GM19468 (cell line): ENCODE results near the gene CMPK1.
"Not testable (repeated sequence)": the region's sequence is repeated elsewhere in the genome, so short reads cannot be mapped to it uniquely, and the experiment has no call there.

Experiments used
- ATAC-seq: cut with Tn5 transposase; IDR thresholded peaks from one replicate; pipeline ENCODE4 v1.9.1; 2021; ENCODE audit warnings: mild to moderate bottlenecking, moderate library complexity, moderate number of reproducible peaks; ENCODE audit not compliant: unreplicated experiment; ENCODE audit errors: extremely low read depth

CMPK1 gene

DNA sequence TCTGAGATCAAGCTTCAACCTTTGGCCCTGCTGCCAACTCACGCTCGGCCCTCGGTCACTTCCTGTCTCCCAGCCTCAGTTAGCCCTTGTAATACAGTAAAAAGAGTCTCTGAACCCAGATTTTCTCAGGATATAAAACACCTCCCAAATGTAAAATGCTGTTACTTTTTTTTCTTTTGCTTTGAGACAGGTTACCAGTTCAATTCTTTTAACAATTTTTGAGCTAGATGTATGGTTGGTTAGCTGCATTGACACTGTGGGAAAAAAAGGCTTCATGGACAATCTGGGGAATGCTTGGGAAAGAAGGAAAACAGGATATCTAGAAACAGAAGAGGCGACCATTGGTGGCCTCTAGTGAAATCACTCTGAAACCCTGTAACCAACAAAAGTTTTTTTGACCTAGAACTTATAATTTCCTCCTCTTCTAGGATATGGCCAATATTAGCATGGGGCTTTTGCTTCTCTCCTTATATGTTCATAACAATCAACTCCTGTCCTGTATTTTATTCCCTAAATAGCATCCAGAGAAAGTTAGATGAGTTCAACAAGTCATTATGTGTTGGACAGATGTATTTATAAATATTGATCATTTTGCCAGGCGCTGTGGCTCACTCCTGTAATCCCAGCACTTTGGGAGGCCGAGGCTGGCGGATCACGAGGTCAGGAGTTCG lies 1.3 kb downstream of the CMPK1 start:
- ATAC-seq, result no peak

DNA sequence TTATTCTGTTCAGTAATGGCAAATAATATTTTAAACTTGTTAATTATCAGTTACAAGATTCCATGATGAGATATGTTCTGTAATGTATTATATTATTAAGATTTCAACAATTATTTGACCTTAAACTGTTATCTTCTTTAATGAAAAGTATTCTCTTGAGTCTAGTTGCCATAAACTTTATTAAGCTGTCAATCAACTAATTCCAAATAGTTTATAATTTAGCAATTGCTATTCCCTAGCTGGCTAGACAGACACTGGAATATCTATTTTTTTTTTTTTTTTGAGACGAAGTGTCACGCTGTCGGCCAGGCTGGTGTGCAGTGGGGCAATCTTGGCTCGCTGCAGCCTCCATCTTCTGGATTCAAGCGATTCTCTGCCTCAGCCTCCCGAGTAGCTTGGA lies 3.8 kb downstream of the CMPK1 start:
- ATAC-seq, result no peak

DNA sequence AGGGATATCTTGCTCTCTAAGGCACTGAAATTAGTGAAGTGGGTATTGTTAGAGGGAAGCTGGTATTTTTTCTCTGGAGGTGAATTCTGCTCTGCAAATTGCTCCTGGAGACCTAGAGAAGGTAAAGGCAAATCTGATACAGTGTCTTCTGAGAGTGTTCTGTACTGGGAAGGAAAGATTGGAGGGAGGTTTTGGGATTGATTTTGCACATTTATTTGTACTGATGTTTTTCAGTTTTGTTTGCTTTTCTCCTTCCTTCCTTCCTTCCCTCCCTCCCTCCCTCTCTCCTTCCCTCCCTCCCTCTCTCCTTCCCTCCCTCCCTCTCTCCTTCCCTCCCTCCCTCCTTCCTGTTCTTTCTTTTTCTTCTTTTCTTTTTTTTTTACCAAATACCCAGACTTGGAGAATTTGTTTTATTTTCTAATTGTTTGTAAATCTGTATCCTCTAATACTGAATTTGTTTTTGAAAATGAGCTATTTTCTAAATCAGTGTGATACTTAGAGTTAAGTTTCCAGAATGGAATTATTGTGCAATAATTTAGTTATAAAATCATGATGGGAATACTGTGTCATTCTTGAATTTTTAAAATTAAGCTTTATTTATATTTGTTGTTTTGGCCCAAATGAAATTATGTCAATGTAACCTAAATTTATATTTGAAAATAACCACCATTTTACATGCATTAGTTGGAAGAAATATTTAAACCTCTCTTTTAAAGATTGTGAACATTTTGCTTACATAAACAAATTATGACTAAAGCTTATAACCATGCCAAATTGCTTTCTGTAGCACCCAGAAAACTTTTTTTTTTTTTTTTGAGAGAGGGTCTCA lies 4.9 kb downstream of the CMPK1 start:
- no peak for ATAC-seq

DNA sequence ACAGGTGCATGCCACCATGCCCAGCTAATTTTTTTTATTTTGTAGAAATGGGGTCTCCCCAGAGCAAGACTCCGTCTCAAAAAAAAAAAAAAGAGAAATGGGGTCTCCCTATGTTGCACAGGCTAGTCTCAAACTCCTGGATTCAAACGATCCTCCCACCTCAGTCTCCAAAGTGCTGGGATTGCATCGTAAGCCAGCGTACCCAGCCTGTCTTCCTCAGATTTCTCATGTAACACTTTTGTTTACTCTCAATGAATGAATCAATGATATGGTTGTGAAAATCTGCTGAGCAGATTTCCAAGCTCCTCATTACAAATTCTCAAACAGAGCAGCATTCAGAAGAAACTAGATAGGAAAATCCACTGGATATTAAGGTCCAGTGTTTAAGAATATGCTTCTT lies 6.6 kb downstream of the CMPK1 start:
- no peak for ATAC-seq

GRCh38 chr1:47346979-47347378 lies 13.4 kb downstream of the CMPK1 start:
- ATAC-seq, result not testable (repeated sequence)

DNA sequence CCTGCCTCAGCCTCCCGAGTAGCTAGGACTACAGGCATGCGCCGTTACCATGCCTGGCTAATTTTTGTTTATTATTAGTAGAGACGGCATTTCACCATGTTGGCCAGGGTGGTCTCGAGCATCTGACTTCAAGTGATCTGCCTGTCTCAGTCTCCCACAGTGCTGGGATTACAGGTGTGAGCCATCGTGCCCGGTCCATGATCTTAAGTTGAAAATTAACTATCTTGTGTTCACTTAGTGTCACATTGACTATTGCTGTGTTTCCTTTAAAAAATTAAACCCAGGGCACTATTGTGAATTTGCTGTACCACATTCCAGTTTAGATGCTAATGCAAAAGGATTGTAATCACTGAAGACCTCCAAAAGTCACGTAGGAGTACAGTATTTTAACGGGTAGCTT lies 14.1 kb downstream of the CMPK1 start:
- ATAC-seq, result no peak

DNA sequence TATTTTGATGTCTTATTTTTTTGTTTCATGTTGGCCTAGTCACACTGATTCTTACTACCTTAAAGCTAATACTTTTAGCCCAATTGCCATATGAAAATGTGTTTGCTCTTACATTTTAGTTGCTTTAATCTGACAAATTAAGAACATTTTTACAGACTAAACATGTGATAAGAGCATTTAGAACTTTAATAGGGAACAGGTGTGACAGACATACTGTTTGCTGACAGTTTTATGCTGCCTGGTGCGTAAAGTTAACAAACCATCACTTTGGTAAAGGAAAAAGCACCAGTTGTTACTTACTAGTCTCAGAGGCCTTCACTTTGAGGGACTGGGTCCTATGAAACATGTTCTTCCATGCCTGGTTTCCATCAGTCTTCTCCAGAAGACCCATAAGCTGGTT lies 14.7 kb downstream of the CMPK1 start:
- ATAC-seq, result no peak

- no peak for ATAC-seq
Measured at GRCh38 chr1:47351305-47351704, 17.7 kb downstream of the CMPK1 start.

DNA sequence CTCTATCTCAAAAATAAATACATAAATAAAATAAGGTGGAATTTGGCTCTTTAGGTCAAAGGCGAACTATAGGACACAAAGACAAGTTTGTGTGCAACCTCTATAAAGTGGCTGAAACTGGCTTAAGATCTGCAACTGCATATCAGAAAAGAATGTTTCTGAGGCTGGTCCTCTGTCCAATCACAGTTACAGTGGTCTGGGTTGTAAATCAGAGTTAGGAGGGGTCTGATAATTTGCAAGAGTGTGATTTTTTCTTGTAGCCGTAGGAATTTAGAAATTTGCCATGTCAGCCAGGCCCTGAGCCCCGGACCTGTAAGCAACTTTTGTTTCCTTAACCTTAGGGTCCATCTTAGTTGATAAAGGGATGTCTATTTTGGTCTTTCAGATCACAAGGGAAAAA lies 27.8 kb downstream of the CMPK1 start:
- ATAC-seq, result no peak

DNA sequence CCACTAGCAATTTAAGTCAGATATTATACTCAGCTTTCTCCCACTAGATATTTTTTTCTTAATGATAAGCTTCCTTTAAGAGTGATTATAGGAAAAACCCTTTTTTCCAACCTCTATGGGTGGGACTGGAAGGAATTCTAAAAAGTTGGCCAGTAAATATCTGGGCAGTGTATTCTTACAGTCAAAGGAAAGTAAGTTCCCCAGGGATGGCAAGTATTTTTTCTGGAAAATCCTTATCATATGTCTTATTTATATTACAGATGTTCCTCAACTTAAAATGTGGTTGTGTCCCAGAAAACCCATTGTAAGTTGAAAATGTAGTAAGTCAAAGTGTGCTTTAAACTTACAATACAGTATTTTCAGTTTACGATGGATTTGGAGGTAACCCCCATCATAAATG lies 29.2 kb downstream of the CMPK1 start:
- no peak for ATAC-seq

GRCh38 chr1:47367651-47368050 lies 34.1 kb downstream of the CMPK1 start:
- ATAC-seq, result no peak

DNA sequence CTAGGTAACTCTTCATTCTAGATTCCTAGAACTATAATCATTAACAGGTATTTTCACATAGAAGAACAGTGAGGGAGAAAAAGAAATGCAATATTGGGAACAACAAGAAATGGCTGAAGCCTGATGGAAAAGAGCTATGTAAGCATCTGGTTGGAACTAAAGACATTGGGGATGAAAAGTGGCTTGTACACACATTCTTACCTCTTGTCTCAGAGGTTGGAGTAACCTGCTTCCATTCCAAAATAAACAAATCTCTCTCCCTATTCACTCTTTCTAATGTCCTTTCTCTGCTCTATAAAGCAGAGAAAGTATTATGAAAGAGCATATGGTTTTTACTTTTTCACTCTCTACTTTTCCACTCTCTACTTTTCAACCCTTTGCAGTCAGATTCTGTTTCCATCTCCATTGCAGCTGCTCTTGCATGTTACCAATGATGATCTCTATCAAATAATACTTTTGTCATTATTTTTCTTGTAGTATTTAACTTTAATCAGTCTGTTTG lies 37.5 kb downstream of the CMPK1 start:
- ATAC-seq, result no peak

GRCh38 chr1:47374501-47374900 lies 40.9 kb downstream of the CMPK1 start:
- no peak for ATAC-seq

DNA sequence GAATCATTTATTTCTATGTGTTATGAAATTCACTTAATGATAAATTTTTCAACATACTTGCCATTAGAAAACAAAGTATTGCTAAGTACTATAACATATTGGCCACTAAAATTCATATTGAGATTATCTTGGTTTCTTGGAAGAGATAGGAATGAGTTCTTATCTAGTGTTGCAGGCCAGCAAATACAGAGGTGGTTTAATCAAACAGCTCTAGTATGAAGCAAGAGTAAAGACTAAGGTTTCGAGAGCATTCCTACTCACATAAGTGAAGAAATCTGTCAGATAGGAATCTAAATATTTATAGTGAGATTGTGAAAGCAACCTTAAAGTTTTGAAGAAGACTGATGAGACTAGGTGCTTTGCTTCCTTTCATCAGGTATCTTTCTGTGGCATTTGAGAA lies 44.6 kb downstream of the CMPK1 start:
- no peak for ATAC-seq

DNA sequence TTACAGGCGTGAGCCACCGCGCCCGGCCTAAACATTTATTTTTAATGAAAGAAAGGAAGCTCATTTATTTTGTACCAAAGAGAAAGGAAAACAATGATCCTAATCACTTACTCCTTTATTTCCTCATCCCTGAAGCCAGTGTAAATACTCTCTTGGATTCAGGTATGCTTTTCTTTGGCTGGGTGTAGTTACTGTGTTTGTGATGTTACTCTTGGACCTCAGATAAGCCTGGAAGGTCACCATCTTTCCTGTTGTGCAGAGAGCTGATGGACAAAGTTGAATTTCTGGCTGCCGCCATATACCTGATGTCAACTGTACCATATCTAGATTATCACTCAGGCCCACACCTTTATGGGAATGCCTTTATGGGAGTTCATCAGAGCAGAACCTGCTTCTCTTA lies 47.1 kb downstream of the CMPK1 start:
- ATAC-seq, result no peak

- no peak for ATAC-seq
Measured at GRCh38 chr1:47382399-47382983, 48.9 kb downstream of the CMPK1 start.

GRCh38 chr1:47384083-47384482 lies 50.5 kb downstream of the CMPK1 start:
- no peak for ATAC-seq

DNA sequence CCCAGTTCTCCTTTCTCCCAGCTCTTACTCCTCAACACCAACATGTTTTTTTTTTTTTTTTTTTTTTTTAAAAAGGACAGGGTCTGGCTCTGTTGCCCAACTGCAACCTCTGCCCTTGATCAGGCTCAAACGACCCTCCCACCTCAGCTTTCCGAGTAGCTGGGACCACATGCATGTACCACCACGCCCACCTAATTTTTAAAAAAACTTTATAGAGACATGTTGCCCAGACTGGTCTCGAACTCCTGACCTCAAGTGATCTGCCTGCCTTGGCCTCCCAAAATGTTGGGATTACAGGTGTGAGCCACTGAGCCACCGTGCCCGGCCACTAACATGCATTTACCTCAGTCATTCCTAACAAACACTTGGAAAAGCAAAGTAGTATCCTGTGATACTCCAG lies 51.4 kb downstream of the CMPK1 start:
- no peak for ATAC-seq

DNA sequence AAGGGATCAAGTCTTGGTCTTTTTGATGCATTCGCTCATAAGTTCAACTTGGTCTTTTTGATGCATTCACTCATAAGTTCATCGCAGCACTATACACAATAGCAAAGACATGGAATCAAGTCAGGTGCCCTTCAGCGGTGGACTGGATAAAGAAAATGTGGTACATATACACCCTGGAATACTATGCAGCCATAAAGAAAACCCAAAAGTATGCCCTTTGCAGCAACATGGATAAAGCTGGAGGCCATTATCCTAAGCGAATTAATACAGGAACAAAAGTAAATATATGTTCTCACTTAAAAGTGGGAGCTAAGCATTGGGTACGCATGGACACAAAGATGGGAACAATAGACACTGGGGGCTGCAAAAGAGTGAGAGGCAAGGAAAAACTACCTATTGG lies 52.7 kb downstream of the CMPK1 start:
- ATAC-seq, result no peak

GRCh38 chr1:47388030-47388890 lies 54.7 kb downstream of the CMPK1 start:
- no peak for ATAC-seq
